Lung (tissue), 12 donors: ENCODE measurements around the gene PRKCE. TPM values are rescaled to one million over a fixed set of nuclear protein-coding genes. Genes with fewer than 3 reads are reported as not detected.

ENCODE experiments used
- ATAC-seq: fragments of 200-7000 bp; cut with Tn5 transposase; one replicate; pipeline ENCODE4 v1.9.1; 2020; ENCODE audit warnings: moderate number of reproducible peaks; ENCODE audit not compliant: insufficient read depth, low FRiP score
- DNase-seq, 3 donors: peaks; one replicate each; pipeline ENCODE4 v3.0.0-alpha.2; 2013 to 2017
- H3K27ac ChIP-seq, 2 donors: one replicate each; pipeline ENCODE4 v1.5.1; 2013; ENCODE audit warnings: mild to moderate bottlenecking in 2 of 2, moderate library complexity in 2 of 2, control low read depth in 1 of 2, inconsistent platforms in 1 of 2, low read depth in 1 of 2, low read length in 1 of 2
- H3K27me3 ChIP-seq, 3 donors: one replicate each; pipeline ENCODE4 v1.5.1; 2013; ENCODE audit warnings: low read length in 2 of 3; ENCODE audit not compliant: control insufficient read depth in 3 of 3, insufficient read depth in 3 of 3
- H3K36me3 ChIP-seq, 4 donors: one replicate each; pipeline ENCODE4 v1.5.1; 2013; ENCODE audit warnings: low read length in 4 of 4, mild to moderate bottlenecking in 1 of 4, moderate library complexity in 1 of 4; ENCODE audit not compliant: control insufficient read depth in 4 of 4, insufficient read depth in 4 of 4
- H3K4me1 ChIP-seq, 5 donors: one replicate each; pipeline ENCODE4 v1.5.1; 2013; ENCODE audit warnings: low read length in 5 of 5, mild to moderate bottlenecking in 2 of 5, moderate library complexity in 1 of 5; ENCODE audit not compliant: control insufficient read depth in 5 of 5, insufficient read depth in 5 of 5
- H3K4me3 ChIP-seq: one replicate; pipeline ENCODE4 v1.5.1; 2013; ENCODE audit warnings: mild to moderate bottlenecking, control low read depth, moderate library complexity
- H3K9ac ChIP-seq, 2 donors: one replicate each; pipeline ENCODE4 v1.5.1; 2013; ENCODE audit warnings: low read length in 2 of 2, control low read depth in 1 of 2; ENCODE audit not compliant: insufficient read depth in 1 of 2
- H3K9me3 ChIP-seq, 4 donors: one replicate each; pipeline ENCODE4 v1.5.1; 2013; ENCODE audit warnings: low read length in 3 of 4, mild to moderate bottlenecking in 1 of 4, moderate library complexity in 1 of 4; ENCODE audit not compliant: control insufficient read depth in 4 of 4, insufficient read depth in 3 of 4
- WGBS, 2 donors: extraction: QIAGEN DNeasy Blood & Tissue Kit; methylation state at CpG; one replicate each; pipeline ENCODE4 v1.1.7; 2013; 5-methylcytosine and 5-hydroxymethylcytosine counted together
- polyA plus RNA-seq, 2 donors: library from polyadenylated mRNA; stranded (reverse); fragments of 200-250 nt; gene quantifications; one replicate each; pipeline ENCODE4 v1.2.1, GENCODE V29; 2013
- total RNA-seq, 2 donors: library from RNA; depleted of rRNA in 1 of 2; stranded (reverse); fragments of >200 nt in 1 of 2; gene quantifications; one replicate each; pipeline ENCODE4 v1.2.1, GENCODE V29; 2014 to 2021
- TF ChIP-seq, protein P1 (sequence below): IDR thresholded peaks from 2 replicates; pipeline ENCODE4 v1.5.1; 2012; ENCODE audit warnings: mild to moderate bottlenecking; ENCODE audit errors: control extremely low read depth, extremely low read depth
- donor health status: control.
- donor health status: control.
- donor health status: Bipolar disorder and iron deficiency.
- donor health status: healthy.
- donor health status: DM: yes; HTN: yes; CAD: no.

Gene PRKCE
- total and polyA plus RNA-seq, 4 donors, result 12.5 to 82.2 (median 32.1) TPM

DNA sequence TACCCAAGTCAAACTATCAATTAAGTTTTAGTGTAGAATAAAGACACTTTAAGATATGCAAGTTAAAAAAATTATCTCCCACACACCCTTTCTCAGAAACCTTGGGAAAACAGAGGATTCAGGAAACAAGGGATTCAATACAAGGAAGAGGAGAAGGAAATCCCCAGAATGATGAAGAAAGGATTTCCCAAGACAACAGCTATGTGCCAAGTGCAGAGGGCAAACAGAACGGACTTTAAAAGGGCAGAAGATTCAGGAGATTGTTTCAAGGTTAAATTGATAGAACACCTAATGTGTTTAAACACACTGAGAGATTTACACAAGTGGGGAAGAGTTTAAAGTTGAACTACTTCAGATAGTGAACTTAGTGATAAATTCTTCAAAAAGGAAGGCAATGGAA is 574.3 kb downstream of the PRKCE start:
- Histone ChIP-seq H3K27me3 (no peaks in the 10 kb centered on the region), H3K27ac (peak overlapping the region in 1 of 2 donors; percentile 60), H3K9ac (no peak overlapping the region), H3K36me3 (no peaks in the 10 kb centered on the region), H3K4me3 (no peak overlapping the region), H3K9me3 (no peaks in the 10 kb centered on the region), H3K4me1 (peaks cover 0 to 8% (median 0%) of the 10 kb centered on the region in 5 donors)
- no peak for ATAC-seq
- WGBS, 2 donors, result 31 to 44% methylated on average over 1 of the region's 1 CpG
- TF ChIP-seq, protein P1, sequence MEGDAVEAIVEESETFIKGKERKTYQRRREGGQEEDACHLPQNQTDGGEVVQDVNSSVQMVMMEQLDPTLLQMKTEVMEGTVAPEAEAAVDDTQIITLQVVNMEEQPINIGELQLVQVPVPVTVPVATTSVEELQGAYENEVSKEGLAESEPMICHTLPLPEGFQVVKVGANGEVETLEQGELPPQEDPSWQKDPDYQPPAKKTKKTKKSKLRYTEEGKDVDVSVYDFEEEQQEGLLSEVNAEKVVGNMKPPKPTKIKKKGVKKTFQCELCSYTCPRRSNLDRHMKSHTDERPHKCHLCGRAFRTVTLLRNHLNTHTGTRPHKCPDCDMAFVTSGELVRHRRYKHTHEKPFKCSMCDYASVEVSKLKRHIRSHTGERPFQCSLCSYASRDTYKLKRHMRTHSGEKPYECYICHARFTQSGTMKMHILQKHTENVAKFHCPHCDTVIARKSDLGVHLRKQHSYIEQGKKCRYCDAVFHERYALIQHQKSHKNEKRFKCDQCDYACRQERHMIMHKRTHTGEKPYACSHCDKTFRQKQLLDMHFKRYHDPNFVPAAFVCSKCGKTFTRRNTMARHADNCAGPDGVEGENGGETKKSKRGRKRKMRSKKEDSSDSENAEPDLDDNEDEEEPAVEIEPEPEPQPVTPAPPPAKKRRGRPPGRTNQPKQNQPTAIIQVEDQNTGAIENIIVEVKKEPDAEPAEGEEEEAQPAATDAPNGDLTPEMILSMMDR, result no peak
- DNase-seq, result no peak

DNA sequence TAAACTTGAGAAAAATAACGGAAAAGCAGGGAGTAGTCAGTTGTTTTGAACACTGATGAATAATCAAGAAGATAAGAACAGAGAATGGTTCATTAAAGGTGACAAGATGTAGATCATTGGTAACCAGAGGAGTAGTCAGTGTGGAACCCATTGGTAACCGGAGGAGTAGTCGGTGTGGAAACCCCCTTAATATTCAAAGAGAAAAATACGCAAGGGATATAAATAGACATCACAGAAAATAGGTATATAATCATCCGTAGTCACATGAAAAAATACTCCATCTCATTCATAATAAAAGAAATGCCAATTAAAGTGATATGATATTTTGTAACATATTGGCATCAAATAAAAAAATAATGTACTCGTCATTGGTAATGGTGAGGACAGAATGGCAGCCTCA is 575.1 kb downstream of the PRKCE start:
- ATAC-seq (no peak), DNase-seq (no peak)
- no peak overlapping the region for H3K27ac ChIP-seq
- no peaks in the 10 kb centered on the region for H3K9me3 ChIP-seq
- TF ChIP-seq, protein P1, result no peak
- H3K9ac ChIP-seq, result no peak overlapping the region
- peaks cover 0 to 9% (median 0%) of the 10 kb centered on the region in 5 donors for H3K4me1 ChIP-seq
- WGBS, 2 donors, result 93 to 97% methylated on average over 6 of the region's 6 CpGs
- no peaks in the 10 kb centered on the region for H3K27me3 ChIP-seq
- H3K4me3 ChIP-seq, result no peak overlapping the region
- H3K36me3 ChIP-seq, result no peaks in the 10 kb centered on the region

DNA sequence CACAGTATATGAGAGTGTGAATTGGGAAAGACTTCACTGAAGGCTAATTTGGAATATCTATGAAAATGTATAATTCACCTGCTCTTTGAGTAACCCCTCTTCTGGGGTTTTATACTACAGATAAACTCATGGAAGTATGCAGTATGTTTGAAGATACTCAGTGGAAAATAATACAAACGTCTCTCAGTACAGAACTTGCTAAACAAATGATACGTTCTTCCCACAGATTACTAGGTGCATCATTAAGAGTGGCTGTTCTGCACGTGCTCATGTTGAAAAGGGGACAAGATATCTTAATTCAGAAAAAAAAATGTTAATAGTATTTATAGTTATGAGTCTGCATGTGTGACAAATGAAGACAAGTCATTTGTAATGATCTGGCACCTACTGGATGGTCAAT is 575.5 kb downstream of the PRKCE start:
- peaks cover 0 to 9% (median 0%) of the 10 kb centered on the region in 5 donors for H3K4me1 ChIP-seq
- no peak overlapping the region for H3K4me3 ChIP-seq
- WGBS, 2 donors, result 77 to 86% methylated on average over 3 of the region's 3 CpGs
- ATAC-seq (no peak), DNase-seq (no peak)
- H3K36me3 ChIP-seq, result no peaks in the 10 kb centered on the region
- H3K27ac ChIP-seq, result no peak overlapping the region
- TF ChIP-seq, protein P1, result no peak
- H3K27me3 ChIP-seq, result no peaks in the 10 kb centered on the region
- H3K9me3 ChIP-seq, result no peaks in the 10 kb centered on the region
- no peak overlapping the region for H3K9ac ChIP-seq

GRCh38 chr2:46227674-46228289 is 576.3 kb downstream of the PRKCE start:
- H3K36me3 ChIP-seq, result no peaks in the 10 kb centered on the region
- H3K9ac ChIP-seq, result no peak overlapping the region
- no peak overlapping the region for H3K27ac ChIP-seq
- DNase-seq, result peak in 2 of 3 donors; percentile 18 to 57
- no peaks in the 10 kb centered on the region for H3K9me3 ChIP-seq
- H3K4me3 ChIP-seq, result no peak overlapping the region
- 75 to 83% methylated on average over 7 of the region's 7 CpGs for WGBS, 2 donors
- TF ChIP-seq, protein P1, result no peak
- H3K4me1 ChIP-seq, result peaks cover 0 to 9% (median 0%) of the 10 kb centered on the region in 5 donors
- no peak for ATAC-seq
- no peaks in the 10 kb centered on the region for H3K27me3 ChIP-seq
